ENCODE data around the gene DIP2A. TPM values are rescaled to one million over a fixed set of nuclear protein-coding genes. Genes with fewer than 3 reads are reported as not detected.

Gene DIP2A
- total and polyA plus RNA-seq, 2 experiments from 2014 or later: 18.5 to 36.3 TPM

- Mint-ChIP-seq H3K9me3 (no peaks in the 10 kb centered on the region), H3K4me1 (no peaks in the 10 kb centered on the region), H3K27ac (no peak overlapping the region), H3K36me3 (ENCODE audit: low read depth) (peaks cover 33% of the 10 kb centered on the region), H3K4me3 (no peak overlapping the region), H3K27me3 (ENCODE audit: insufficient read depth, low read depth, poor library complexity) (no peaks in the 10 kb centered on the region)
- no peaks in the 10 kb centered on the region for H3K9me2 ChIP-seq (ENCODE audit: insufficient read depth)
- no peak overlapping the region for H3K4me2 ChIP-seq
- DNase-seq (ENCODE audit: low spot score) (no peak), ATAC-seq (no peak)
- H3K4me3 ChIP-seq: no peak overlapping the region
- H3K79me2 ChIP-seq (replicated peaks; ENCODE audit: insufficient read depth): no peaks in the 10 kb centered on the region
- 0 out of 2 replicates have a peak, but pooled peaks cover 2% of the 10 kb centered on the region for H3F3A ChIP-seq (replicated peaks; ENCODE audit: low read depth)
- H2AFZ ChIP-seq: no peak overlapping the region
- no peaks in the 10 kb centered on the region for H3K4me1 ChIP-seq (ENCODE audit: insufficient read depth)
- no peak overlapping the region for H3K27ac ChIP-seq (ENCODE audit: low read depth)
- no peaks in the 10 kb centered on the region for H4K20me1 ChIP-seq (replicated peaks; ENCODE audit: insufficient read depth)
- peaks cover 6% of the 10 kb centered on the region; the same call in 1 of the 2 replicates for H3K36me3 ChIP-seq (ENCODE audit: insufficient read depth)
- H3K27me3 ChIP-seq (ENCODE audit: insufficient read depth): no peaks in the 10 kb centered on the region
- TF ChIP-seq ETS1 (IDR thresholded peaks at IDR 0.05) (no peak), CREB1 (CRISPR knock-in tag; IDR thresholded peaks at IDR 0.05; ENCODE audit: low read depth) (no peak), EZH2 (IDR thresholded peaks at IDR 0.05; ENCODE audit: low read depth, unreplicated experiment) (no peak), CTCF (conservative IDR thresholded peaks at IDR 0.05; ENCODE audit: low read depth in 2 of 2) (no peak), REST (IDR thresholded peaks at IDR 0.05; ENCODE audit: unreplicated experiment) (no peak), EZH2phosphoT487 (IDR thresholded peaks at IDR 0.05; ENCODE audit: unreplicated experiment) (no peak)
These were observed 84.6 kb downstream of the DIP2A start for GRCh38 chr21:46543306-46543705.

GRCh38 chr21:46544003-46544402 lies 85.3 kb downstream of the DIP2A start:
- Histone ChIP-seq H4K20me1 (replicated peaks; ENCODE audit: insufficient read depth) (no peaks in the 10 kb centered on the region), H3K9me2 (ENCODE audit: insufficient read depth) (no peaks in the 10 kb centered on the region), H3K4me3 (no peak overlapping the region), H3K4me1 (ENCODE audit: insufficient read depth) (no peaks in the 10 kb centered on the region), H3K4me2 (no peak overlapping the region), H3K27ac (ENCODE audit: low read depth) (no peak overlapping the region), H3K79me2 (replicated peaks; ENCODE audit: insufficient read depth) (no peaks in the 10 kb centered on the region), H3K27me3 (ENCODE audit: insufficient read depth) (no peaks in the 10 kb centered on the region), H3F3A (replicated peaks; ENCODE audit: low read depth) (0 out of 2 replicates have a peak, but pooled peaks cover 2% of the 10 kb centered on the region), H2AFZ (no peak overlapping the region), H3K36me3 (ENCODE audit: insufficient read depth) (peaks cover 6% of the 10 kb centered on the region; the same call in 1 of the 2 replicates)
- Mint-ChIP-seq H3K4me3 (no peak overlapping the region), H3K27ac (peak overlapping the region; percentile 28; the same call in 1 of the 2 replicates), H3K9me3 (no peaks in the 10 kb centered on the region), H3K27me3 (ENCODE audit: insufficient read depth, low read depth, poor library complexity) (no peaks in the 10 kb centered on the region), H3K36me3 (ENCODE audit: low read depth) (peaks cover 35% of the 10 kb centered on the region), H3K4me1 (no peaks in the 10 kb centered on the region)
- DNase-seq (ENCODE audit: low spot score) (no peak), ATAC-seq (no peak)
- TF ChIP-seq EZH2 (IDR thresholded peaks at IDR 0.05; ENCODE audit: low read depth, unreplicated experiment): no peak
- no peak for TF ChIP-seq ZNF462 (CRISPR knock-in tag; IDR thresholded peaks at IDR 0.05)
- TF ChIP-seq EZH2phosphoT487 (IDR thresholded peaks at IDR 0.05; ENCODE audit: unreplicated experiment): no peak

Data from GM23338 (cell line).